RPMI7951 (cell line): ENCODE measurements around the gene GOLGA6C. TPM values are rescaled to one million over a fixed set of nuclear protein-coding genes. Genes with fewer than 3 reads are reported as not detected.
"Not testable (repeated sequence)": the region's sequence is repeated elsewhere in the genome, so short reads cannot be mapped to it uniquely, and the experiment has no call there.

Experiments used
- DNase-seq: peaks from one replicate; pipeline ENCODE4 v3.0.0-alpha.2; 2012; ENCODE audit warnings: low read depth
- total RNA-seq: library from RNA; depleted of rRNA; stranded (reverse); fragments of >200 nt; shearing (Covaris generic); gene quantifications from 2 replicates; pipeline ENCODE4 v1.2.3, GENCODE V29; 2014

GOLGA6C gene
- total RNA-seq, 1 experiment from 2014 or later = not detected

GRCh38 chr15:75252285-75252684 lies 5.8 kb upstream of the GOLGA6C start:
- DNase-seq = not testable (repeated sequence)

DNA sequence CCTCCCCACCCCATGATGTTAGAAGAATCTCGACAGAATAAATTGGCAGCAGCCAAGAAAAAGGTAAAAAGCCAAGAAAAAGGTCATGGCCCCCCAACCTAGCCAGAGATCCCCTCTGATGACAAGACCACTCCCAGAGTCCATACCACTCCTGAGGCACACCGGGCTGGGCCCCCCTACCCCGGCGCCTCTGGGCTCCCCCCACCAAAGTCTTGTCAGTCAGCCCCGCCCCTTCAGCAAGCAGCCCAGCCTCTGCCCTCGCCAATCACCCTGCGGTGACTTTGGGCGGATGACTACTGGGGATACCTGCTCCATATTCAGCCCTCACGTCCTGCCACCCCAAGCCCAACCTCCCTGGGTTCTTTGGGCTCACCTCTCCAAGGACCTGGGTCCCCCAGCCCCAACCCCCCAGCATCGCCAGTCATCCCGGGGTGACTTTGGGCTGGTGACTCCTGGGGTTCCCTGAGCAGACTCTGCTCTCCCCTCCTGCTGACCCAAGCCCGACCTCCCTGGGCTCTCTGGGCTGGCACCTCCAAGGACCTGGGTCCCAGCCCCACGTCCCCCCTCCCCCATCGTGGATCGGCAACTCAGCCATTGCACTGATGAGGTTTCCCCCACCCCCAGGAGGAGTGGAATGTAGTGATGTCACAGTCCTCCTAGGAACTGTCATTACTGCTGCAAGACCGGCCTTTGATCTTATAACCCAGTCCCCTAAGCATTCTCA lies 648 bp downstream of the GOLGA6C start:
- not testable (repeated sequence) for DNase-seq

DNA sequence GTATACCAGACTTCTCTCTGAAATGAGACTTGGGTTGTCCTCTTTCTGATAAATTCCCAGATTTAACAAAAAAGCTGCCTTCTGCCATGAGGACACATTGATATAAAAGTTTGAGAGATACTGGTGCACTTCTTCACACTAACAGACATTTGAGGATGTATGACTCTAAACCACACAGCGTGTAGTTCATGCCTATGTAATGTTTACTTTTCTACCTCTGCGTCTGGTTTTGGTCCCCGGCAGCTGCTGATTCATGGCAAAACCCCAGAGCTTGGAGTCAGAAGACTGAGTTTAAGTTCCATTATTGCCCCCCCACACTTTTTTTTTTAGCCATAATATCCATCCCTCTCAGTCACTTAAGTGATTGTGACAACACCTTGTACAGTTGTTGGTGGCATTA lies 1.7 kb downstream of the GOLGA6C start:
- DNase-seq = not testable (repeated sequence)

DNA sequence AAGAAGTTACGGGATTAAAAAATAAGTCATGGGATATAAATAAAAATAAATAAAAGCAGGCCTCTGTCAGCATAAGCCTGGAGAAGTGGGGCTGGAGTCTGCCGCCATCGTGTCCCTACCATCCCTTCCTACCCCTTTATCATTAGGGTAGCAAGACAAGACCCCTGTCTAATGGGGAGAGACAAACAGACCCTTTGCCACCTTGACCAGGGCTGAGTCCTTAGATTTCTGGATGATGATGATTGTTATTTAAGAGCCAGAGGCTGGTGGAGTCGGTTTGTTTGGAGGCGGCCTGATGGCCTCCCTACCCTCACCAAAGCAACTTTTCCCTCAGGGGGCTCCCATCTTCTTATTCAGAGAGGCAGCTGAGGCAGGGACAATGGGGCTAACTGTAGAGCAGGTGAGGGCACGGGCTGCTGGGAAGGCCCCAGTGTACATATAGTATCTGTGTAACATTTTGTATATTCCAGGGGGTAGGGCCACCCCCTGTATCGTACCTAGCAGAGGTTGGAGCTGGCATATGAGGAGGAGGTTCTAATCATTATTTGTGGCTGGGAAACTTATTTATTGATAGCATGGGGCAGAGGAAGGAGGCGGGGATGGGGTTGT lies 15.7 kb downstream of the GOLGA6C start:
- DNase-seq = not testable (repeated sequence)

DNA sequence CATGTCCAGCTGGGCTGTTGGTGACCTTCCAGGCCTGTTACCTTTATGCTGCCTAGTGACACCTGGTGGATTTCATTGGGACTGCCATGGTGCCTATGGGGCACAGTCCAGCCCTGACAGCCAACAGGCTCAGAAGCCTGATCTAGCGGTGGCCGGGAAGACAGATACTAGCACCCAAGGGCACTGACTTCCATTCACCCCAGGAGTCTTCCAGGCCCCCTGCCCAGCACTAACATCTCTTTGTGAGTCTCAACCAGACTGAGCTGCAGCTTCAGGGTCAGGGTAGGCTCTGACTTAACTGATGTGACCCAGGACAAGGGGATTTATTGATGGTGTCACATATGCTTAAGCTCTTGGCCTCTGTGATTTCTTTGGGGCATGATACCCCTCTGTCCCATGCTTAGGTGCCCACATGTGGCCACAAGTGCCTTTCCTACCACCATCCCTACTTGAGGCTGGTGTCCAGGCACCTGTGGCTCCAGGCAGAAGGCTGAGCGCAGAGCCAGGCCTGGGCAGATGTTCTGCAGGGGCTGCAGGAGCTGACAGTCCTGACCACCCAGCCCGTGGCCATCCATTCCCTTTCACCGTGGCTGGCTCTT lies 16.5 kb downstream of the GOLGA6C start:
- peak; percentile 46 for DNase-seq

DNA sequence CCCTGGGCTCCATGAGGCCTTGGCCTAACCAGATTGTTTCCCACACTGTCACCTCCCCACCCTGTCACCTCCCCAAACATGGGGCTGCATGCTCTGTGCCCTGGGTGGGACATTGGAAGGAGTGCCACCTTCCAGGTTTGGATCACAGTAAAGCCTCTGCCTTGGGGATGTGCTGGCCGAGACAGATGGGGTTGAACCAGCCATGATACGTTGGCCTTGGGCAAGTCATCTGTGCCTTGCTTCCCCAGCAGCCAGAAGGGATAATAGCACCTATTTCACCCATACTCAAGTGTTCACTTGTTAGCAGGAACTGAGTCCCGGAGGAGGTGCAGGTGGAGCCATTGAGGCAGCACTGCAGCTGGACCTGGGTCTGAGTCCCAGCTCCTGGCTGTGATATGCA lies 17.5 kb downstream of the GOLGA6C start:
- DNase-seq = not testable (repeated sequence)

DNA sequence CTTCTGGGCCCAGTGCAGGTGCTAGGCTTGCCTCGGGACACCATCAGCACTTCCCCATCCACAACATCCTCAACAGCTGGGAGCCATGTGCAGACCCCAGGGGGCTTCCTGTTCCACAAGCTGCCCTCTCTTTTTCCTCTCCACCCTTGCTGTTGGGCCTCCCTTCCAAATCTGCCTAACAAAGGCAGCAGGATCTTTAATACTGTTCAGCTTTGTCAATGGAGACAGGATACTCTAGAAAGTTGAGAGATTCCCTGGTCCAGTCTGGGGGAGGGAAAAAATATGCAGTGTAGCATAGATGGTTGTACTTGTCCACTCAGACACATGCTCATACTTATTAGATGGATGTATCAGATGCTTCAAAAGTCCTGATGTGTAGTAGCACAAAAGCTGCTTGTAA lies 20.4 kb downstream of the GOLGA6C start:
- DNase-seq = not testable (repeated sequence)

DNA sequence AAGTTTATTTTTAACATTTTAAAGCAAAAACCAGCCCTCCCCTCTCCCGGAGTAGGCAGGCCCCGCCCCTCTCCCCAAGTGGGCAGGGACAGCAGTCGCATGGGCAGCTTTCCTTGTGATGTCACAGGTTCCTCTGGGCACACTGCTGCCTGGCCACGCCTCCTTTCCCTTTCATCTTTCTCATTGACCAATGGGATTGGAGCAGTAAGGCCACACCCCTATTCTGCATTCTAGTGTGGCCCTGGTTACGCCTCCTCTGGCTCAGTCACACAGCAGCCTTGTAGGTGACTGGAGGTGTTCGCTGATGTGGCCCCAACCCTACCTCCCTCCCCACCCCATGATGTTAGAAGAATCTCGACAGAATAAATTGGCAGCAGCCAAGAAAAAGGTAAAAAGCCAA lies 24.4 kb downstream of the GOLGA6C start, which contains the start of gene GOLGA6D:
Gene GOLGA6D (plus strand): TSS at position 264 of the 400 bp plus-strand sequence. CDS start 41 bp downstream, at position 305.
- not testable (repeated sequence) for DNase-seq

GRCh38 chr15:75284152-75284551 lies 26.0 kb downstream of the GOLGA6C start:
- DNase-seq = not testable (repeated sequence)

GRCh38 chr15:75293660-75294059 lies 35.5 kb downstream of the GOLGA6C start:
- not testable (repeated sequence) for DNase-seq

GRCh38 chr15:75298541-75299310 lies 40.6 kb downstream of the GOLGA6C start:
- DNase-seq = not testable (repeated sequence)

DNA sequence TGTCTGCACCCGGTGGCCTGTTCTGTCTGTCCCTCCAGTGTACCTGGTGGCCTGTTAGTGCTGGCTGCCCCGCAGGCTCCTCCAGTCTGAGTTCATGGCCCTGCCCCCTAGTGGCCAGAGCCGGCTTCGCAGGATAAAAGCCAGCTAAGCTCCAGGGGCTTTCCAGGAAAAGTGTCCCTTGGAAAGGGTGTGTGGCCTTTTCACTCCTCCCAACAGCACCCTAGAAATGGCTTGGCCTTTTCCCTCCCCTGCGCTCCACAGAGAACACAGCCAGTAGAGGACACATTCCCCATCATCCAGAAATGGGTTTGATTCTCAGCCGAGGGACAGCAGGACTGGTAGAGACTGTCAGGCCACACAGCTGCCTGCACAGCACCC lies 41.2 kb downstream of the GOLGA6C start:
- DNase-seq = not testable (repeated sequence)

DNA sequence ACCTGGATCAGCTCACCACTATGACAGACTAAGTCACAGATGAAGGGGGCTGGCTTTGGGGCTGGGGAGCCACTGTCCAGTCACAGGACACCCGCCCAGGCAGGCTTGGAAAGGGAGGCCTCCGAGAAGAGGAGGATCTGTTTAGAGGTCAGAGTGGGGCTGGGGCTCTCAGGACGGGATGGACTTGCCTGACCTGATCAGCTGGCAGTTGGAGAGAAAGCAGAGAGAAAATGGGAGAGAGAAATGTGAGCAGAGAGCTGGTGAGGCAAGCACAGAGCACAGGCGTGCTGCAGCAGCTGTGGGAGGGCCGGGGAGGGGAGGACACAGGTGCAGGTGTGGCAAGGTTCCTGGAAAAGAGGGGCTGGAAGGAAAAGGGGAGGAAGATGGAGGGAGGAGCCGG lies 41.9 kb downstream of the GOLGA6C start:
- not testable (repeated sequence) for DNase-seq

GRCh38 chr15:75302318-75302717 lies 44.2 kb downstream of the GOLGA6C start:
- no peak for DNase-seq

DNA sequence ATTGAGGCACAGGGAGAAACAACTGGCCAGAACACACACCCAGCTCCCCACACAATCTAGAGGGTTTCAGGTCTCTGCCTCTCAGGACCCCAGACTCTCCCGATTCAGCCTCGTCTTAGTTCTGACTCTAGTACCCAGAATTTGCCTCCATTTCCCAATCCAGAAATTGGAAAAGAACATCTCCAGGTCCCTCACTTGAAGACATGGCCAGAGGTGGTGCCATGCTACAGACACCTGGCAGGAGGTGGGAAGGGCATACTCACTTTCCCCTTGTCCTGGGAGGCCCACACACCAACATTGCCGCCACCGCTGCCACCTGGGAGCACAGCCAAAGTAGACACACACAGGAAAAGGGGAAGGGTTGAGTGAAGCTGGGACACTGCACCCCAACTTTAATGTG lies 44.6 kb downstream of the GOLGA6C start:
- DNase-seq = not testable (repeated sequence)

DNA sequence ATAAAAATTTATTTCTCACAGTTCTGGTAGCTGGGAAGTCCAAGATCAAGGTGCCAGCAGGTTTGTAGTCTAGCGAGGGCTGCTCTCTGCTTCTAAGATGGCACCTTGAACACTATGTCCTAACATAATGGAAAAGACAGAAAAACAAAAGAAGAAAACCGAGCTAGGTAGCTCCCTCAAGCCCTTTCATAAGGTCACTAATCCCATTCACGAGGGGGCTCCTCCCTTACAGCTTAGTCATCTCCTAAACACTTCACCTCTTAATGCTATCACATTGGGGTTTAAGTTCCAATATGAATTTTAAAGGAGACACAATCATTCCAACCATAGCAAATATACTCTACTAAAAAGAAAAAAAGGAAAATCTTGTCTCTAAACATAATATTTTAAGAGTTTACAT lies 48.1 kb downstream of the GOLGA6C start:
- DNase-seq = no peak

DNA sequence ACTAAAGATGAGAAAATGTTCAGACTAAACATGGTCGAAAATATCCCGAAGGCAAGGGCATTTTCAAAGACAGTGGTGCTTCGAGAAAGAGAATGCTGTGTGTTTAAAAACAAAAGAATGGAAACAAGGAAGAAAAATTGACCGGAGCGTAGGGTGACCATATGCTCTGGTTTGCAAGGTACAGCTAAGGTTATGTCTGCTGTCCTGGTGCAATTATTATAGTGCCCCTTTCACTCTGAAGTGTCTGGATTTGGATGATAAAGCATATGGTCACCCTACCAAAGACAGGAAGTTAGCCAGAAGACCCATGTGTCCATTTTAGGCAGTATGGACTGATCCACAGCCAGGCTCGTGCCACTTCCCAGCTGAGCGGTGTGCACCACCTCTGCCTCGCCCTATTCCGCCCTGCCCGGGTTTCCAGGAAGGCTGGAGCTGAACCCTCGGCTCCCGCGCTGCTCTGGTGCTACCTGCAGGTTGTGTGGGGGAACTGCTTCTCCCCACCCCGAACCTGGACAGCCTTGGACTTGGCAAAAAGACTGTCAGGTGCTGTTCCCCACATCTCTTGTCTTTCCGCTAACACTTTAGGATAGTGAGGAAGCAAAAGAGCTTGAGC lies 49.8 kb downstream of the GOLGA6C start:
- DNase-seq = peak; percentile 35

GRCh38 chr15:75309711-75310110 lies 51.6 kb downstream of the GOLGA6C start:
- DNase-seq = no peak

DNA sequence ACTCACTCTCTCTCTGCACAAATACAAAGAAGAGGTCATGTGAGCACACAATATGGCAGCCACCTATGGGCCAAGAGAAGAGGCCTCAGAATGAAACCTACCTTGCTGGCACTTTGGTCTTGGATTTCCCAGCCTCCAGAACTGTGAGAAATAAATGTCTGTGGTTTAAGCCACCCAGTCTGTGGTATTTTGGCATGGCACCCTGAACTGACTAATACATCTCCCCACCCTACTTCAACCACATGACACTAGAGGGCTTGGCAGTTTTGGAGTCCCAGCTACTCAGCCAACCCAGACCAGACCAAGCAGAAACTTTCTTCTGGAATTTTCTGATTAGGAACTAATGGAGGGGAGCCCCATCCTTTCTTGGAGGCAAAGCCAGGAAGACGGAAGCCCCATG lies 54.4 kb downstream of the GOLGA6C start:
- peak; percentile 63 for DNase-seq

DNA sequence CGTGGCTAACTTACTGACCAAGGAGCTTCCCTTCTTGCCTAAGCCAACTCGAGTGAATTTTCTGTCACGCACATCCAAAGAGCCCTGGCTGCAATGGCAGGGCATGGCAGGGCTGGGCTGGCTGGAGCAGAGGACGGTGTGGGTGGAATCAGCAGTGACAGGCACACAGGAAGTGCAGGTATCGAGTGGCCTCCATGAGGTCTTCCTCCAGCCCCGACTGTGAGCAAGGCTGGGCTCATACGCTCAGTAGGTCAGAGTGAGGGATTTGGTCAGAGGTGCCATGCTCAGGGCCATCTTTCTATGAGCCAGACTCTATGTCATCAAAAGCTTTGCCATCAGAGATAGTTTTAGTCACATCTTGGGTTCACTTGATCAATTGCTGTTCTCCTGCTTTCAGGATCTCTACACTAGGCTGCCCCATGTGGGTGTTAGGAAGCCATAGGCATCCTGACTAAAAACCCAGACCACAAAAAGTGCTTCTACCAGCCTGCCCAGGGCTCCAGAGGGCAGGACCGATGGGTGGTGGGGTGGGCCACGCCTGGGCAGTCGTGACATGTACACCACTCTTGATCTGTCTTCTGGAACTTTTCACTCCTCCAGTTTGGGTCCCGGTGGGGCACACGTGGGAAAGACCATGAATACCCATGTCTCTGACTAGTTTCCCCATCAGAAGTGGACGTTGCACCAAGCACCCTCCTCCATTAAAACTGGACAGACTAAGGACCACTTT lies 55.1 kb downstream of the GOLGA6C start:
- no peak for DNase-seq
